ENCODE measurements around the gene FAM168B. TPM values are rescaled to one million over a fixed set of nuclear protein-coding genes. Genes with fewer than 3 reads are reported as not detected.

FAM168B gene
- total RNA-seq, 2 experiments from 2014 or later: 50.5 to 57.1 TPM

GRCh38 chr2:131064589-131065512, 28.4 kb downstream of the FAM168B start:
- intact Hi-C loops (cut with micrococcal nuclease): no loop called here
- no peak for DNase-seq
- no peak overlapping the region for H3K27ac Mint-ChIP-seq
- H3K27me3 Mint-ChIP-seq: no peaks in the 10 kb centered on the region
- ChIA-PET CTCF (no interaction called here), POLR2A (interaction anchor here (0.9 kb wide), 1 partner anchor 28 kb away, joined by 3 read pairs; no protein-coding TSS in a partner anchor)
- H3K4me3 Mint-ChIP-seq: no peak overlapping the region
- H3K36me3 Mint-ChIP-seq: peaks cover 34% of the 10 kb centered on the region
- peaks cover 29% of the 10 kb centered on the region for H3K4me1 Mint-ChIP-seq (ENCODE audit: low read depth)
- H3K9me3 Mint-ChIP-seq: no peaks in the 10 kb centered on the region

- POLR2A ChIA-PET: no interaction called here
- intact Hi-C loops (cut with micrococcal nuclease): no loop called here
- CTCF ChIA-PET: no interaction called here
- H3K4me1 Mint-ChIP-seq (ENCODE audit: low read depth): peaks cover 33% of the 10 kb centered on the region
- peaks cover 35% of the 10 kb centered on the region for H3K36me3 Mint-ChIP-seq
- H3K4me3 Mint-ChIP-seq: no peak overlapping the region
- H3K27ac Mint-ChIP-seq: no peak overlapping the region
- no peak for DNase-seq
- no peaks in the 10 kb centered on the region for H3K27me3 Mint-ChIP-seq
- H3K9me3 Mint-ChIP-seq: no peaks in the 10 kb centered on the region
These were observed 29.6 kb downstream of the FAM168B start for GRCh38 chr2:131063501-131064283.

- H3K27ac Mint-ChIP-seq: peak overlapping the region; percentile 5
- no peaks in the 10 kb centered on the region for H3K9me3 Mint-ChIP-seq
- no peaks in the 10 kb centered on the region for H3K27me3 Mint-ChIP-seq
- peaks cover 43% of the 10 kb centered on the region for H3K36me3 Mint-ChIP-seq
- intact Hi-C loops (cut with micrococcal nuclease): no loop called here
- POLR2A ChIA-PET: no interaction called here
- no peak for DNase-seq
- H3K4me1 Mint-ChIP-seq (ENCODE audit: low read depth): peaks cover 23% of the 10 kb centered on the region
- CTCF ChIA-PET: no interaction called here
- no peak overlapping the region for H3K4me3 Mint-ChIP-seq
These were observed 34.3 kb downstream of the FAM168B start for GRCh38 chr2:131058920-131059319.

GRCh38 chr2:131058214-131058843, 34.9 kb downstream of the FAM168B start:
- ChIA-PET CTCF (no interaction called here), POLR2A (no interaction called here)
- DNase-seq: no peak
- no peaks in the 10 kb centered on the region for H3K27me3 Mint-ChIP-seq
- no peak overlapping the region for H3K4me3 Mint-ChIP-seq
- intact Hi-C loops (cut with micrococcal nuclease): no loop called here
- peaks cover 41% of the 10 kb centered on the region for H3K36me3 Mint-ChIP-seq
- H3K4me1 Mint-ChIP-seq (ENCODE audit: low read depth): peaks cover 19% of the 10 kb centered on the region
- no peaks in the 10 kb centered on the region for H3K9me3 Mint-ChIP-seq
- no peak overlapping the region for H3K27ac Mint-ChIP-seq

- no peaks in the 10 kb centered on the region for H3K9me3 Mint-ChIP-seq
- H3K4me1 Mint-ChIP-seq (ENCODE audit: low read depth): peaks cover 12% of the 10 kb centered on the region
- H3K27me3 Mint-ChIP-seq: no peaks in the 10 kb centered on the region
- no peak overlapping the region for H3K27ac Mint-ChIP-seq
- peaks cover 50% of the 10 kb centered on the region for H3K36me3 Mint-ChIP-seq
- intact Hi-C loops (cut with micrococcal nuclease): no loop called here
- DNase-seq: no peak
- ChIA-PET POLR2A (no interaction called here), CTCF (no interaction called here)
- H3K4me3 Mint-ChIP-seq: no peak overlapping the region
These were observed 36.4 kb downstream of the FAM168B start for GRCh38 chr2:131056932-131057287.

GRCh38 chr2:131056204-131056931, 36.9 kb downstream of the FAM168B start:
- ChIA-PET CTCF (no interaction called here), POLR2A (no interaction called here)
- no peak for DNase-seq
- no peaks in the 10 kb centered on the region for H3K9me3 Mint-ChIP-seq
- peaks cover 55% of the 10 kb centered on the region for H3K36me3 Mint-ChIP-seq
- H3K4me1 Mint-ChIP-seq (ENCODE audit: low read depth): peaks cover 9% of the 10 kb centered on the region
- no peak overlapping the region for H3K4me3 Mint-ChIP-seq
- intact Hi-C loops (cut with micrococcal nuclease): no loop called here
- no peak overlapping the region for H3K27ac Mint-ChIP-seq
- H3K27me3 Mint-ChIP-seq: no peaks in the 10 kb centered on the region

GRCh38 chr2:131055169-131056065, 37.8 kb downstream of the FAM168B start:
- H3K36me3 Mint-ChIP-seq: peaks cover 58% of the 10 kb centered on the region
- no peaks in the 10 kb centered on the region for H3K9me3 Mint-ChIP-seq
- POLR2A ChIA-PET: no interaction called here
- peaks cover 6% of the 10 kb centered on the region for H3K4me1 Mint-ChIP-seq (ENCODE audit: low read depth)
- intact Hi-C loops (cut with micrococcal nuclease): no loop called here
- no peak overlapping the region for H3K4me3 Mint-ChIP-seq
- no peak overlapping the region for H3K27ac Mint-ChIP-seq
- DNase-seq: no peak
- no peaks in the 10 kb centered on the region for H3K27me3 Mint-ChIP-seq
- CTCF ChIA-PET: no interaction called here

GRCh38 chr2:131054488-131054887, 38.8 kb downstream of the FAM168B start:
- H3K36me3 Mint-ChIP-seq: peaks cover 62% of the 10 kb centered on the region
- intact Hi-C loops (cut with micrococcal nuclease): no loop called here
- H3K4me1 Mint-ChIP-seq (ENCODE audit: low read depth): peaks cover 4% of the 10 kb centered on the region
- CTCF ChIA-PET: no interaction called here
- POLR2A ChIA-PET: no interaction called here
- no peak overlapping the region for H3K27ac Mint-ChIP-seq
- no peaks in the 10 kb centered on the region for H3K27me3 Mint-ChIP-seq
- H3K9me3 Mint-ChIP-seq: no peaks in the 10 kb centered on the region
- H3K4me3 Mint-ChIP-seq: no peak overlapping the region
- no peak for DNase-seq

- no peaks in the 10 kb centered on the region for H3K27me3 Mint-ChIP-seq
- CTCF ChIA-PET: interaction anchor here (1.3 kb wide), 1 partner anchor 12 kb away, joined by 3 read pairs; no protein-coding TSS in a partner anchor
- DNase-seq: no peak
- H3K36me3 Mint-ChIP-seq: peaks cover 54% of the 10 kb centered on the region
- POLR2A ChIA-PET: interaction anchor here (1.1 kb wide), 1 partner anchor 41 kb away, joined by 3 read pairs; the partner anchor contains the start of gene FAM168B
- no peaks in the 10 kb centered on the region for H3K4me1 Mint-ChIP-seq (ENCODE audit: low read depth)
- H3K27ac Mint-ChIP-seq: no peak overlapping the region
- no peaks in the 10 kb centered on the region for H3K9me3 Mint-ChIP-seq
- H3K4me3 Mint-ChIP-seq: no peak overlapping the region
- intact Hi-C loops (cut with micrococcal nuclease): no loop called here
These were observed 40.5 kb downstream of the FAM168B start for GRCh38 chr2:131052741-131053263.

GRCh38 chr2:131050896-131051295, 42.4 kb downstream of the FAM168B start:
- ChIA-PET CTCF (no interaction called here), POLR2A (no interaction called here)
- no peak overlapping the region for H3K27ac Mint-ChIP-seq
- no peaks in the 10 kb centered on the region for H3K4me1 Mint-ChIP-seq (ENCODE audit: low read depth)
- H3K9me3 Mint-ChIP-seq: no peaks in the 10 kb centered on the region
- intact Hi-C loops (cut with micrococcal nuclease): no loop called here
- no peak for DNase-seq
- peaks cover 45% of the 10 kb centered on the region for H3K36me3 Mint-ChIP-seq
- H3K4me3 Mint-ChIP-seq: no peak overlapping the region
- no peaks in the 10 kb centered on the region for H3K27me3 Mint-ChIP-seq

GRCh38 chr2:131049150-131049718, 44.0 kb downstream of the FAM168B start:
- Mint-ChIP-seq H3K9me3 (no peaks in the 10 kb centered on the region), H3K4me1 (ENCODE audit: low read depth) (no peaks in the 10 kb centered on the region), H3K4me3 (no peak overlapping the region), H3K36me3 (peaks cover 33% of the 10 kb centered on the region), H3K27me3 (no peaks in the 10 kb centered on the region), H3K27ac (no peak overlapping the region)
- DNase-seq: no peak
- intact Hi-C loops (cut with micrococcal nuclease): no loop called here
- CTCF ChIA-PET: no interaction called here
- POLR2A ChIA-PET: no interaction called here
